GM12878 (cell line): Measurements from ENCODE around the gene OPCML. TPM values are rescaled to one million over a fixed set of nuclear protein-coding genes. Genes with fewer than 3 reads are reported as not detected.

Experiments used
- ATAC-seq: fragments of 200-7000 bp; cut with Tn5 transposase; 3 replicates; pipeline ENCODE4 v1.9.1; 2020; ENCODE audit warnings: mild to moderate bottlenecking, moderate library complexity
- BruUV-seq: library from RNA; stranded (reverse); fragments of 400-500 nt; replicated peaks from 2 replicates; lab custom pipeline; 2021; lab: Mats Ljungman, UMichigan
- CTCF ChIA-PET: fragments of 300-600 bp; sonication (Branson Sonifier 250); formaldehyde crosslinking; extraction: SDS; loops from one replicate; lab custom pipeline; 2021; ENCODE audit warnings: inconsistent platforms; lab: Yijun Ruan, JAX
- POLR2A ChIA-PET: fragments of 350-600 bp; formaldehyde crosslinking; extraction: SDS; loops from one replicate; lab custom pipeline; 2021; ENCODE audit warnings: inconsistent platforms; lab: Charles Lee
- RAD21 ChIA-PET: fragments of 300-600 bp; sonication (Branson Sonifier 250); formaldehyde crosslinking; loops from one replicate; lab custom pipeline; 2023; ENCODE audit warnings: antibody characterized with exemption; ENCODE audit not compliant: unreplicated experiment; lab: Charles Lee
- SMC1A ChIA-PET: fragments of 300-600 bp; sonication (Branson Sonifier 250); formaldehyde crosslinking; loops from one replicate; lab custom pipeline; 2023; ENCODE audit not compliant: unreplicated experiment, uncharacterized antibody; lab: Charles Lee
- DNase-seq: peaks from one replicate; pipeline ENCODE4 v3.0.0-alpha.2; 2011; ENCODE audit warnings: low read depth, low spot score
- FAIRE-seq: peaks from 3 replicates; lab custom pipeline; 2011; peaks lifted over from hg19 to GRCh38; lab: Jason Lieb, UNC
- H2AFZ ChIP-seq: 2 replicates; pipeline ENCODE4 v1.6.0; 2011; ENCODE audit warnings: low read depth, low read length, control low read depth; ENCODE audit not compliant: control insufficient read depth
- H3K27ac ChIP-seq: 2 replicates; pipeline ENCODE4 v1.5.1; 2011; ENCODE audit warnings: control low read depth; ENCODE audit not compliant: control insufficient read depth, insufficient read depth
- H3K27me3 ChIP-seq, 2 experiments: replicated peaks in 1 of 2; 2 replicates each; pipeline versions ENCODE4 v1.6.0 to v1.6.1; 2011; ENCODE audit warnings: low read length in 1 of 2; ENCODE audit not compliant: control insufficient read depth in 2 of 2, insufficient read depth in 2 of 2
- H3K36me3 ChIP-seq, 2 experiments: 2 replicates each; pipeline ENCODE4 v1.5.1; 2011; ENCODE audit warnings: low read length in 1 of 2; ENCODE audit not compliant: control insufficient read depth in 2 of 2, insufficient read depth in 2 of 2
- H3K4me1 ChIP-seq: 2 replicates; pipeline ENCODE4 v1.6.1; 2011; ENCODE audit warnings: mild to moderate bottlenecking, low read length, moderate library complexity, mixed read lengths; ENCODE audit not compliant: control insufficient read depth, insufficient read depth
- H3K4me2 ChIP-seq: 2 replicates; pipeline ENCODE4 v1.6.0; 2011; ENCODE audit warnings: control low read depth; ENCODE audit not compliant: control insufficient read depth, insufficient read depth
- H3K4me3 ChIP-seq: fragments of 200-600 bp; sonication (generic); 2 replicates; pipeline ENCODE4 v1.5.1; 2016
- H3K79me2 ChIP-seq: 2 replicates; pipeline ENCODE4 v1.6.0; 2011; ENCODE audit warnings: low read length; ENCODE audit not compliant: control insufficient read depth, insufficient read depth
- H3K9ac ChIP-seq: 2 replicates; pipeline ENCODE4 v1.8.0; 2011; ENCODE audit warnings: low read length, control low read depth, mixed read lengths; ENCODE audit not compliant: control insufficient read depth, insufficient read depth
- H3K9me3 ChIP-seq: replicated peaks from 3 replicates; pipeline ENCODE4 v1.5.1; 2011; ENCODE audit warnings: mild to moderate bottlenecking, low read length; ENCODE audit not compliant: control insufficient read depth, insufficient read depth
- H4K20me1 ChIP-seq: 2 replicates; pipeline ENCODE4 v1.6.0; 2011; ENCODE audit not compliant: control insufficient read depth, insufficient read depth
- EZH2 ChIP-seq: IDR thresholded peaks from 2 replicates; pipeline ENCODE4 v1.6.1; 2012; ENCODE audit warnings: low read depth, mild to moderate bottlenecking, control low read depth, inconsistent platforms, low read length, borderline replicate concordance; ENCODE audit not compliant: control insufficient read depth
- NFYA ChIP-seq: IDR thresholded peaks from 2 replicates; pipeline ENCODE4 v1.6.1; 2011; ENCODE audit warnings: low read depth, mild to moderate bottlenecking, low read length, improper control_type of control experiment, borderline replicate concordance
- RAD21 ChIP-seq: IDR thresholded peaks from 2 replicates; pipeline ENCODE4 v1.6.1; 2011; ENCODE audit warnings: mild to moderate bottlenecking, low read depth, low read length, moderate library complexity; ENCODE audit not compliant: insufficient read depth
- RBBP5 ChIP-seq: fragments of 200-600 bp; sonication (generic); conservative IDR thresholded peaks from 2 replicates; pipeline ENCODE4 v1.6.1; 2016
- YBX1 ChIP-seq: fragments of 450-650 bp; IDR thresholded peaks from 2 replicates; pipeline ENCODE4 v1.6.1; 2016; ENCODE audit warnings: antibody characterized with exemption
- YY1 ChIP-seq: IDR thresholded peaks from 2 replicates; pipeline ENCODE4 v1.6.1; 2011; ENCODE audit warnings: low read depth, mild to moderate bottlenecking, low read length
- WGBS: methylation state at CpG from one replicate; pipeline ENCODE4 v1.1.6; 2016; ENCODE audit warnings: low lambda C conversion rate; ENCODE audit not compliant: insufficient replicate concordance, insufficient coverage; ENCODE audit errors: missing lambda C conversion rate; 5-methylcytosine and 5-hydroxymethylcytosine counted together
- in situ Hi-C: fragments of 300-500 bp; cut with MboI; formaldehyde crosslinking; loops from 9 replicates; pipeline ENCODE4 v1.14.3; 2018; ENCODE audit warnings: mixed read lengths
- intact Hi-C: fragments of 100-400 bp; cut with micrococcal nuclease; formaldehyde crosslinking; loops from one replicate; pipeline ENCODE4 v1.14.2; 2022; ENCODE audit not compliant: unreplicated experiment
- polyA plus RNA-seq, 11 experiments: library from polyadenylated mRNA; depleted of rRNA in 4 of 11; unstranded in 6 of 11; stranded (reverse) in 5 of 11; fragments of >200 nt; fragmentation: Nextera tagmentation in 4 of 11; fragmentation: Illumina TruSeq in 1 of 11; extraction: Ambion mirVana in 4 of 11; extraction: Trizol in 1 of 11; gene quantifications; 1 replicate in 1 of 11; 2 replicates in 10 of 11; pipeline versions ENCODE4 v1.2.1 to v1.2.3, GENCODE V29; 2011 to 2016; ENCODE audit warnings: inconsistent platforms in 2 of 11, missing spikeins in 2 of 11, low read depth in 1 of 11
- total RNA-seq, 4 experiments: library from RNA; depleted of rRNA in 3 of 4; stranded (reverse); fragments of >200 nt in 3 of 4; fragmentation: Illumina TruSeq in 1 of 4; extraction: Trizol in 1 of 4; gene quantifications; 2 replicates each; pipeline versions ENCODE4 v1.2.1 to v1.2.3, GENCODE V29; 2013 to 2021
- TF ChIP-seq, protein P1 (sequence below): IDR thresholded peaks from 2 replicates; pipeline ENCODE4 v1.6.1; 2011; ENCODE audit warnings: mild to moderate bottlenecking, low read depth, low read length, moderate library complexity; ENCODE audit not compliant: insufficient replicate concordance

OPCML gene
- total and polyA plus RNA-seq, 10 of the 15 experiments (the other 5 are each of a cell fraction or from before 2014, with no cell fraction given) = 0.84 TPM; not detected in 9

DNA sequence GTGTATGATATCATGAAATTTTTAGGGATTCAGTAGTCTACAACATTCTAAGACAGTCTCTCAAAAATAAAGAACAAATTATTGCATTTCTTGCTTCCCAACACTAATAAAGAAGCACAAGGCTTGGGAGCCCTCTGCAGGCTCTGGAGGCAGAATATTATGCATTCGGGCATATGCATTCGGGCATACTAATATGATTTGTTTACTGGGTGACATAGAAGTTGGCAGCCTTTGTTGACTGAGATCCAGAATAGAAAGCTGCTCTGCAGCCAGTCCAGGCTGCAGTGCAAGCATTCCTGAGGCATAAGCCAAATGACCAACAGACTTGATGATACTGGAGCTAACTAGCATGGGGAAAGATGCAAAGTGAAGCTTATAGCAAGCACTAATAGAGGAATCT is 945.5 kb downstream of the OPCML start:
- no peak overlapping the region for H2AFZ ChIP-seq
- DNase-seq (no peak), FAIRE-seq (no peak), ATAC-seq (no peak)
- H3K79me2 ChIP-seq = no peaks in the 10 kb centered on the region
- SMC1A ChIA-PET = no interaction called here
- POLR2A ChIA-PET = no interaction called here
- H3K4me2 ChIP-seq = no peak overlapping the region
- CTCF ChIA-PET = interaction anchor here (1.3 kb wide), 1 partner anchor 308 kb away, joined by 3 read pairs; no protein-coding TSS in a partner anchor
- no peak overlapping the region for H3K27ac ChIP-seq
- TF ChIP-seq YY1 (no peak), RAD21 (peak; percentile 44; the same call in 1 of the 2 replicates)
- H3K4me1 ChIP-seq = no peaks in the 10 kb centered on the region
- no peaks in the 10 kb centered on the region for H3K36me3 ChIP-seq
- intact Hi-C loops = no loop called here
- no peaks in the 10 kb centered on the region for H3K27me3 ChIP-seq
- H3K9me3 ChIP-seq = no peaks in the 10 kb centered on the region
- H3K4me3 ChIP-seq = no peak overlapping the region
- no peaks in the 10 kb centered on the region for H4K20me1 ChIP-seq
- BruUV-seq = no TSS peak
- H3K9ac ChIP-seq = no peak overlapping the region
- in situ Hi-C loops = no loop called here
- WGBS = 96% methylated on average over 2 of the region's 2 CpGs
- RAD21 ChIA-PET = no interaction called here

DNA sequence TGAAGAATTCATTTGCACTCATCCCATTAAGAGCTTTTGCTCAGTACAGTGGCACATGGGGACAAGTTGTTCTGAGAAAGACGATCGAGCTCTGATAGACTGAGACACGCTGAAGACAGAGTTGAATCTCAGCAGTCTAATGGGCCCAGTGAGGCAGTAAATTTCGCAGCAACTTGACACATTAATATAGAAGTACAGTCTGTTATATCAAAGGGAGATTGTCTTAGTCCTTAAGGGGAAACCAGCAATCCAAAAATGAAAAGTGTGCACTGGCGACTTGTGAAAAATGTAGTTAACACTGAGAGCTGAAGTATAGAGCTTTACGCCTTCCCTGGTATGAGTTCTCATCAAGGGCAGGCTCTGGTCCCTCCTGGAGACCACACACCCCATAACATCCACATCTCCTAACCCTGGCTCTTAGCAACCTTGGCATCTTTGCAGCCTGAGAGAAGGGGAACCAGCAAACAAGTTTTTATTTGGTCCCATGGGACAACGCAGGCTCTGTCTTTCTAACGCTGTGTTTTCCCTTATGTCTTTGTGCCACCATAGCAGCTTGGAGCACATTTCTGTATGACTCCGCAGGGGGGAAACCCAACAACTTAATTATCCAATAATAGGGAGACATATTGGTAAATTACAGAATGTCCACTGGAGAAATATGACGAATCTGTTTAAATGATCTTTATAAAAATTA is 952.5 kb downstream of the OPCML start:
- in situ Hi-C loops = no loop called here

More for the DNA sequence above, 952.5 kb downstream of the OPCML start:
- Histone ChIP-seq H2AFZ (no peak overlapping the region), H3K9me3 (no peaks in the 10 kb centered on the region)
- FAIRE-seq = no peak
- TF ChIP-seq EZH2 = no peak
- TF ChIP-seq, protein P1, sequence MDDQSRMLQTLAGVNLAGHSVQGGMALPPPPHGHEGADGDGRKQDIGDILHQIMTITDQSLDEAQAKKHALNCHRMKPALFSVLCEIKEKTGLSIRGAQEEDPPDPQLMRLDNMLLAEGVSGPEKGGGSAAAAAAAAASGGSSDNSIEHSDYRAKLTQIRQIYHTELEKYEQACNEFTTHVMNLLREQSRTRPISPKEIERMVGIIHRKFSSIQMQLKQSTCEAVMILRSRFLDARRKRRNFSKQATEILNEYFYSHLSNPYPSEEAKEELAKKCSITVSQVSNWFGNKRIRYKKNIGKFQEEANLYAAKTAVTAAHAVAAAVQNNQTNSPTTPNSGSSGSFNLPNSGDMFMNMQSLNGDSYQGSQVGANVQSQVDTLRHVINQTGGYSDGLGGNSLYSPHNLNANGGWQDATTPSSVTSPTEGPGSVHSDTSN = no peak
- no peak for TF ChIP-seq YBX1
- no peak for TF ChIP-seq NFYA
- TF ChIP-seq RBBP5 = no peak
- TF ChIP-seq, all 136 proteins: peak for 0
- DNase-seq = no peak
- Histone ChIP-seq H4K20me1 (no peaks in the 10 kb centered on the region; the same call in 1 of the 2 replicates), H3K27ac (no peak overlapping the region), H3K9ac (no peak overlapping the region), H3K4me3 (no peak overlapping the region), H3K4me1 (no peaks in the 10 kb centered on the region), H3K36me3 (no peaks in the 10 kb centered on the region), H3K4me2 (no peak overlapping the region), H3K27me3 (no peaks in the 10 kb centered on the region), H3K79me2 (no peaks in the 10 kb centered on the region)
- ChIA-PET POLR2A (no interaction called here), CTCF (interaction anchor here (0.6 kb wide), 1 partner anchor 269 kb away, joined by 3 read pairs; no protein-coding TSS in a partner anchor), SMC1A (no interaction called here), RAD21 (no interaction called here)
- WGBS = 28% methylated on average over 10 of the region's 10 CpGs
- no peak for ATAC-seq
- intact Hi-C loops = no loop called here
- no TSS peak for BruUV-seq
